Measurements from ENCODE around the gene HHATL.

Gene HHATL

DNA sequence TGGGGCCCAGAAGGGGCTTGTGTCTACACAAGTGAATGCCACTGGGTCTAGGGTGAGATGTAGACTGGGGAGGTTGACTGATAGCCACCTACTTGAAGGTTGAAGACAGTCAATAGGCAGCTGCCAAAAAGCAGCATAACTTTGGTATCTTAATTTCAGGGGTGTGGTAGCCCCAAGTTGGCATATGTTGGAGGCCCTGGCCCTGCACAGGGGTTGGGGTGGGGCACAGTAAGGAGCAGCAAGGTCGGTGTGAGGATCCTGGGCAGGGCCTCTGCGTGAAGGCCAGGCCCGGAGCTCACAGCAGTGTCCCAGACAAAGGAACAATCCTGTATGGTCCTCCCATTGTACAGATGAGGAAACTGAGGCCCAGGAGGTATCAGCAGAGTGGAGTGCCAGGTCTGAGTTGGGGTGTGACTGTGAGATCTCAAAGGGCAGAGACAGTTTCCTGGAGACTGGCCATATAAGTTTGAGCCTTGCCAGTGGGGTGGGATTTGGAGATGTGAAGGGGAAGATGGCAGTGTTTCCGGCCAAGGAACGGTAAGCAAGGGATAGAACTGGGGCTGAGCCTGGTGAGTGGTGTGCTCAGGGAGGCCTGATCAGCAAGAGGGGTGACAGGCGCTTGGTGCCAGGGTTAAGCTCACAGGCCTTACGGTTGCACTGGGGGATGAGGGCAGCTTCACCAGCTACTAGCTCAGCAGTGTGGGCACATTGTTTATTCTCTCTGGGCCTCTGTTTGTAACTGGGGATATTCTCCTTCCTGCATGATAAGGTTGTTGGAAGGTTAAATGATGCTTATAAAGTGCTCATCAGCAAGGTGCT is 15.6 kb downstream of the HHATL start:
- in situ Hi-C loops (cut with HindIII; ENCODE audit: low sequenced_read_pairs): no loop called here

DNA sequence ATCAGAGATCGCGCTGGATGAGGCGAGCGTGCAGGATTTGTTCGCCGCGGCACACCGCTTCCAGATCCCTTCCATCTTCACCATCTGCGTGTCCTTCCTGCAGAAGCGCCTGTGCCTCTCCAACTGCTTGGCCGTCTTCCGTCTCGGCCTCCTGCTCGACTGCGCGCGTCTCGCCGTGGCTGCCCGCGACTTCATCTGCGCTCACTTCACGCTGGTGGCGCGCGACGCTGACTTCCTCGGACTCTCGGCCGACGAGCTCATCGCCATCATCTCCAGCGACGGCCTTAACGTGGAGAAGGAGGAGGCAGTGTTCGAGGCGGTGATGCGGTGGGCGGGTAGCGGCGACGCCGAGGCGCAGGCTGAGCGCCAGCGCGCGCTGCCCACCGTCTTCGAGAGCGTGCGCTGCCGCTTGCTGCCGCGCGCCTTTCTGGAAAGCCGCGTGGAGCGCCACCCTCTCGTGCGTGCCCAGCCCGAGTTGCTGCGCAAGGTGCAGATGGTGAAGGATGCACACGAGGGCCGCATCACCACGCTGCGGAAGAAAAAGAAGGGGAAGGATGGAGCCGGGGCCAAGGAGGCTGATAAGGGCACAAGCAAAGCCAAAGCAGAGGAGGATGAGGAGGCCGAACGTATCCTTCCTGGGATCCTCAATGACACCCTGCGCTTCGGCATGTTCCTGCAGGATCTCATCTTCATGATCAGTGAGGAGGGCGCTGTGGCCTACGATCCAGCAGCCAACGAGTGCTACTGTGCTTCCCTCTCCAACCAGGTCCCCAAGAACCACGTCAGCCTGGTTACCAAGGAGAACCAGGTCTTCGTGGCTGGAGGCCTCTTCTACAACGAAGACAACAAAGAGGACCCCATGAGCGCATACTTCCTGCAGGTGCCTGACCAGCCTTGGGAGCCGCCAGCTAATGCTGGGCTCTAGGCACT is 16.4 kb downstream of the HHATL start:
- in situ Hi-C loops (cut with HindIII; ENCODE audit: low sequenced_read_pairs): no loop called here

DNA sequence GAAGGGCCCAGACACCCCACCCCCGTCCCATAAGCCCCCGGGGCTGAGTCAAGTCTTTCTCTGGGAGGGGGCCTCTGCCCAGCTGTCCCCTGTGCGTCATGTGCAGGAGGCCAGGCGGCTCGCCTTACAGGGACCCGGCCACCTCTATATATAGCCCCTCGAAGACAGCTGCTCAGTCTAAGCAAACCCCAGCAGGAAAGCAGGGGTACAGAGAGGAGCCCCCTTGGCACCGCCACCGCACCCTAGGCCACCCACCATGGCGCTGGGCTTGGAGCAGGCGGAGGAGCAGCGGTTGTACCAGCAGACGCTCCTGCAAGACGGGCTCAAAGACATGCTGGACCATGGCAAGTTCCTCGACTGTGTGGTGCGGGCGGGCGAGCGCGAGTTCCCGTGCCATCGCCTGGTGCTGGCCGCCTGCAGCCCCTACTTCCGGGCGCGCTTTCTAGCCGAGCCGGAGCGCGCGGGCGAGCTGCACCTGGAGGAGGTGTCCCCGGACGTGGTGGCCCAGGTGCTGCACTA is 17.2 kb downstream of the HHATL start, which contains the start of gene KLHL40:
Gene KLHL40, plus strand, starts transcription at position 175 of the 519 bp plus-strand sequence. Its CDS starts 82 bp downstream, at position 257.
- in situ Hi-C loops (cut with HindIII; ENCODE audit: low sequenced_read_pairs): no loop called here

DNA sequence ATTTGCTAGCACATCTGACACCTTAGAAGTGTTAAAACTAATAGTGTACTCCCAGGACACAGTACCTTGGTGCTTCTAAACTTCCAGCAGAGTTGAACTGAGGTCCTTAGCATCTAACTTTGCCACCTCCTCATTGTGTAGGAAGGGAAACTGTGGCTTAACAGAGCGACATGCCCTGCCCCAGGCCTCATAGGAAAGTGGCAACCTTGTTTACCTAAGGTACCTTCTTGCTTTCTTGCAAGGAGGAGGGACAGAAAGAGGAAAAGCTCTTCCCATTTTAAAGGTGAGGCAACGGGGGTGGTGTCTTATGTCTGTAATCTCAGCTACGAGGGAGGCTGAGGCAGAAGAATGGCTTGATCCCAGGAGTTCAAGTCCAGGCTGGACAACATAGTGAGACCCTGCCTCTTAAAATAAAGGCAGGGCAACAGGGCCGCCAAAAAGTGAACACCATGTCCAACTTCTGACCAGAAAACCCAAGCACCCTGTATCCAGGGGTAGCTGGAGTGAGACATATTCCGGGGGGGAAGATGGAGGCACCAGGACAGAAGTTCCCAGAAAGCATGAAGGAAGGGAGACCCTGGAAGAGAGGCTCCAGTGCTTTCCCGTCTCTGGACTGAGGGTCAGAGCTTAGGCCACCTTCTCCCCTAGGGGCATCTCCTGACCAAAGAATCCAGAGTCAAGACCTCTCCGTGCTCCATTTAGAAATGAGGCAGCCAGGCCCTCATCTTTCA is 17.8 kb downstream of the HHATL start:
- in situ Hi-C loops (cut with HindIII; ENCODE audit: low sequenced_read_pairs): no loop called here

DNA sequence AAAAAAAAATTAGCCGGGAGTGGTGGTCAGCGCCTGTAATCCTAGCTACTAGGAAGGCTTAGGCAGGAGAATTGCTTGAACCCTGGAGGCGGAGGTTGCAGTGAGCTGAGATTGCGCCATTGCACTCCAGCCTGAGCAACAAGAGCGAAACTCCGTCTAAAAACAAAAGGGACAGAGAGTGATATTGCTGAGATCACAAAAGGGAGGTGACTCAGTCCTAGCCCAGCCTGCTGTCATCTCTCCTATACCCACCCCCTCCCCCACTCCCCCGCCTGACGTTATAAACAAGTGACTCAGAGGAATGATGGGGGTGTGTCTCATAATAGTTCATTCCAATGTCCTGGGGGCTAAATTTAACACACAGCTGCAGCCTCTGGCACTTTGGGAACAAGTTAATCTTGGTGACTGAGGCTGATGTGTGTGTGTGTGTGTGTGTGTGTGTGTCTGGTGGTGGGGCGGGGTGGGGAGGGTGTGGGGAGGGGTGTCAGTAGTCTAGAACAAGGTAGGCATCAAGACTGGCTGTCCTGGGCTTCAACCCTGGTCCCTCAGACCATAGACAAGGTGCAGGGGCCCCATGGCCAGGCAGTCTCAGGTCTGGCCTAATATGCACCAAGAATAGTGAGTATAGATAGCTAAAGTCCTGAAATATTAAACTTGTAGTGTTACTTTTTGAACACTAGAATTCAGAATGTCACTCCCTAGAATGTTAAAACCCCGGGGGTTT is 18.6 kb downstream of the HHATL start:
- in situ Hi-C loops (cut with HindIII; ENCODE audit: low sequenced_read_pairs): no loop called here

DNA sequence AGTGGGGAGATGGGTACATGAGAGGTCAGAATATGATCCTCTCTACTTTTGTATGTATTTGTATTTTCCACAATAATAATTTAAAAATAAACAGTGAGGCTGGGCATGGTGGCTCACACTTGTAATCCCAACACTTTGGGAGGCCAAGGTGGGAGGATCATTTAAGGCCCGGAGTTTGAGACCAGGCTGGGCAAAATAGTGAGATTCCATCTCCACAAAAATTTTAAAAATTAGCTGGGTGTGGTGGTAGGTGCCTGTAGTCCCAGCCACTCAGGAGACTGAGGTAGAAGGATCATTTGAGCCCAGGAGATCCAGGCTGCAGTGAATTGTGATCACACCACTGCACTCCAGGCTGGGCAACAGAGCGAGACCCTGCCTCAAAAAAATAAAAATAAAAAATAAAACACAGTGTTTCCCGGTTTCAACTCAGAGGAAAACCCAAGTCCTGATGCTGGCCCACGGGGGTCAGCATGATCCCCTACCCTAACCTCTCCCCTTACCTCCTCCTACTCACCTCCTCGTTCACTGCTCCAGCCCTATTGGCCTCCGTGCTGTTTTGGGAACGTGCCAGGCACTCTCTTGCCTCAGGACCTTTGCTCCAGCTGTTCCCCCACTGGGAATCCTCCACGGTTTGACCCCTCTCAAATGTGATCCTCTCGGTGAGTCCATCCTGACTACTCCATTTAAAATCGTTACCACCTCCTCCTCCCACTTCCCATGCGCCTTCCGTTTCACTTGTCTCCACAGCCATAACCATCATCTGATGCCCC is 20.1 kb downstream of the HHATL start:
- in situ Hi-C loops (cut with HindIII; ENCODE audit: low sequenced_read_pairs): no loop called here

DNA sequence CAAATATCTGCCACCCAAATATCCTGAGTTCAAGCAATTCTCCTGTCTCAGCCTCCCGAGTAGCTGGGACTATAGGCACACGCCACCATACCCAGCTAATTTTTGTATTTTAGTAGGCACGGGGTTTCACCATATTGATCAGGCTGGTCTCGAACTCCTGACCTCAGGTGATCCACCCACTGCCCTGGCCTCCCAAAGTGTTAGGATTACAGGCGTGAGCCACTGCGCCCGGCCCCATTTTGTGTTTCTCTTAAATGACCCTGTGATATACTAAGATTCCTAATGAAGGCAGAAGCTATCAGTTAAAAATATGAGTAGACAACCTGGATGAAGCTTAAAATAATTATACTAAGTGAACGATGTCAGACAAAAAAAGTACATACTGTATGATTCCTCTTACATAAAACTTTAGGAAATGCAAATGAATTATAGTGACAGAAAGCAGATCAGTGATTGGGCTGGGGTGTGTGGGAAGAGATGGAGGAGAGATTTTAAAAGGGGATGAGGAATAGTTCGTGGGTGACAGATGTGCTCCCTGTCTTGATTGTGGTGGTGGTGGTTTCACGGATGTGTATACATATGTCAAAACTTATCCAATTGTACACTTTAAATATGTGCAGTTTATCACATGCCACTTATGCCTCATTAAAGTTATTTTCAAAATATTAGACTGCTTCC is 21.1 kb downstream of the HHATL start:
- in situ Hi-C loops (cut with HindIII; ENCODE audit: low sequenced_read_pairs): no loop called here

DNA sequence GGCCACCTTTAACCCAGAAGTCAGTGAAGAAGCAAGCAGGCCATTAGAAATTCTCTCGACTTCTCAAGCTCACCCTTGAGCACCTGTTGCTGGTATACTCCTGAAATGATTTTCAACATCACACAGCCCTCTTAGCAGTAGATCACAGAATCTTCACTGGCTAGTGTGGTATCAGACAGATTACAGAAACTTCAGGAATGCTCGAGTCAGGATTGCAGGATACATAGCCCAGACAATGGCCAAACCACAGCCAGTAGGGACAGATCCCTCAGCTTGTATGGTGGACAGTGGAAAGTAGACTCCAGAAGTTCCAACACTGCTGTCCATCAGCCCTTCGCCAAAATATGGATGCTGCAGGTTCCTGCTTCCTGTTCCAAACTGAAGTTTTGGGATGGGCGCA is 21.8 kb downstream of the HHATL start:
- in situ Hi-C loops (cut with HindIII; ENCODE audit: low sequenced_read_pairs): no loop called here

DNA sequence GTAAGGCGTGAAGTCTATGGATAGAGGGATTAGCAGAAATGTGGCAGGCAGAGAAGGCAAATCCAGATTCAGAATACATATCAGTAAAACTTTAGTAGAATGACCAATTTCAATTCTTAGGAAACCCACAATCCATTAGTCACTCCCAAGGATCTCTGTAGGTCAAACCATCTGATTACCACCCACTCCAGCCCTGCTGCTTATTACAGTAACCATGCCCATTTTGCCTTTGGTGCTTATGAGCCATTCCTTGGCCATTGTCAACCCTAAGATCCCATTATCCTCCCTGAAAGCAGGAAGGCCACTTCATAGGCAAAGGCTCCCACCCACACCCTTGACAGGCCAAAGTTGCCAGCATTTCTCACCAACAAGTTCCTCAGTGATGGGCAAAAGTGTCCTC is 22.3 kb downstream of the HHATL start:
- in situ Hi-C loops (cut with HindIII; ENCODE audit: low sequenced_read_pairs): no loop called here

DNA sequence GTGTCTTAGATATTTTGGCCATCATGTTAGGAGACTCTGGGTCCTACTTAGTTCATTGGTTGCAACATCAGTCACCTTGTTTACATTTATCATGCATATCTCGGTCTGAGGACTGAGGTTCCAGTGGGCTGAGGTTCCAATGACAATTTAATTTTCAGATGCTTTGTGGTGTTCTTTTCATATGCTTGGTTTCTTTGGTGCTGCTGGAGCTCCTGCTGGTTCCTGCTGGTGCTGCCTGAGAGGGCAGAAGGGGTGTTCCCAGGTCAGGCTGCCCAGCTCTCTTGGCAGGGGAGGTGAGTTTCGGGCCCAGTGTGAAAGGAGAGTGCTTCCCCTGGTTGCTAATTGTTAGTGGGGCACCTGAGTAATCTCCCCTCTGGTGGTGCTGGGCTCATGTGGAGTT is 24.2 kb downstream of the HHATL start:
- in situ Hi-C loops (cut with HindIII; ENCODE audit: low sequenced_read_pairs): no loop called here

DNA sequence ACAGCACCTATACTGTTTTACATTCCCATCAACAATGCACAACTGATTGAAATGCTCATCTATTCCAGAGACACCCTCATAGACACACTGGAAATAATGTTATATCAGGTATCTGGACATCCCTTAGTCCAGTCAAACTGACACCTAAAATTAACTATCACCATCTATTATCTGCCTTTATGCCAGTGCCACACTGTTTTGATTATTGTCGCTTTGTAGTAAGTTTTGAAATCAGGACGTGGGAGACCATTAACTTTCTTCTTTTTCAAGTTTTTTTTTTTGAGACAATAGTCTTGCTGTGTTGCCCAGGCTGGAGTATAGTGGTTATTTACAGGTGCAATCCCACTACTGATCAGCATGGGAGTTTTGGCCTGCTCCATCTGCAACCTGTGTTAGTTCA is 26.7 kb downstream of the HHATL start:
- in situ Hi-C loops (cut with HindIII; ENCODE audit: low sequenced_read_pairs): no loop called here

DNA sequence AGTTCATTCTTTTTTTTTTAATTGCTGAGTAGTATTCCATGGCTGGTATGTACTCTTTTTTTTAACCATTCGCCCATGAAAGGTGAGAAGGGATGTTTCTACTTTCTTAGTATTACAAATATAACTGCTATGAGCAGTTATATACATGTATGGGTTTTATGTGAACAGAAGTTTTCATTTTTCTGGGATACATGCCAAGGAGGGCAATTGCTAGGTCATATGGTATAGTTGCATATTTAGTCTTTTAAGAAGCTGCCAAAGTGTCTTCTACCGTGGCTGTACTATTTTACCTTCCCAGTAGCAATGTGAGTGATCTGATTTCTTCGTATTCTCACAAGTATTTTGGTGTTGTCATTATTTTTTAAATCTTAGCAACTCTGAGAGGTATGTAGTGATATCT is 28.5 kb downstream of the HHATL start:
- in situ Hi-C loops (cut with HindIII; ENCODE audit: low sequenced_read_pairs): no loop called here

DNA sequence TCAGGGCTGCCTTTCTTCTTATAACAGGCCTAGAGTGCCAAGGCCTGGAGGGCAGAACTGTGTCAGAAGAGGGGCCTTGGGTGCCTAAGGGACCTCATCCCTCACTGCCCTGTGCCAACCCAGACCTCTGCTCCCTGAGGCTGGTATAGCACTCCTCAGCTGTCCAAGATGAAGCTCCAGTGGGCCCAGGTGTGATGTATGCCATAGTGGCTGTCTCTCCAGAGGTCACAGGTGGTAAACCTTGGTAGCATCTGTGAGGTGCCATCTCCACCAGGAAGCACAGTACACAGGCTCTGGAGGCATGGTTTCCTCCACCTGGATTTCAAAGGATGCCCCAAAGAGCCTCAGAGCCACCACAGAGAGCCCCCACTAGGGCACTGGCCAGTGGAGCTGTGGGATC is 29.5 kb downstream of the HHATL start:
- in situ Hi-C loops (cut with HindIII; ENCODE audit: low sequenced_read_pairs): no loop called here

DNA sequence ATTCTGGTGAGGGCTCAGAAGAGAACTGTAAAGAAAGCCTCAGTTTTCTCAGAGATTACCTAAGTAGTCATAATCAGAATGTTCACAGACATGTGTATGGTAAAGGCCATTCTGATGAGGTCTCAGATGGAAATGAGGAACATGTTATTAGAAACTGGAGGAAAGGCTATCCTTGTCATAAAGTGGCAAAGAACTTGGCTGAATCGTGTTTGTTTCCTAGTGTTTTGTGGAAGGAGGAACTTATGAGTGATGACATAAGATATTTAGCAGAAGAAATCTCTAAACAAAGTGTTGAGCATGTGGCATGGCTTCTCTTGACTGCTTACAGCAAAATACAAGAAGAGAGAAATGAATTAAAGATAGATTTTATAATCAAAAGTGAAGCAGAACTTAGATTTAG is 30.1 kb downstream of the HHATL start:
- in situ Hi-C loops (cut with HindIII; ENCODE audit: low sequenced_read_pairs): no loop called here

DNA sequence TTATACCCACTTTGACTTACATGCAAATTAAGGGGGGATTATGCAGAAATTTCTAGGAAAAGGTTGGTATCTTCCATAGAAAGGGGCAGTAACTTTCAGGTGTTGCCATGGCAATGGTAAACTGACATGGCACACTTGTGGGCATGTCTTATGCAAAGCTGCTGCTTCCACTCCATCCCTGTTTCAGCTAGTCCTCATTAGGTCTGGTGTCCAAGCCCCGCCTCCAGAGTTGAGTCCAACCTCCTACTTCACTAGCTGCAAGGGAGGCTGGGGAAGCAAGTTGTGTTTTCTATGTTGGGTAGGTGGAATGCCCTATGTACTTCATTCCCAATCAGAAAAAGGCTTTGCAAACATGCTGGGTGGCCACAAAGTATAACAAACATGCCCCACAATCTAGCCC is 31.9 kb downstream of the HHATL start:
- in situ Hi-C loops (cut with HindIII; ENCODE audit: low sequenced_read_pairs): no loop called here

DNA sequence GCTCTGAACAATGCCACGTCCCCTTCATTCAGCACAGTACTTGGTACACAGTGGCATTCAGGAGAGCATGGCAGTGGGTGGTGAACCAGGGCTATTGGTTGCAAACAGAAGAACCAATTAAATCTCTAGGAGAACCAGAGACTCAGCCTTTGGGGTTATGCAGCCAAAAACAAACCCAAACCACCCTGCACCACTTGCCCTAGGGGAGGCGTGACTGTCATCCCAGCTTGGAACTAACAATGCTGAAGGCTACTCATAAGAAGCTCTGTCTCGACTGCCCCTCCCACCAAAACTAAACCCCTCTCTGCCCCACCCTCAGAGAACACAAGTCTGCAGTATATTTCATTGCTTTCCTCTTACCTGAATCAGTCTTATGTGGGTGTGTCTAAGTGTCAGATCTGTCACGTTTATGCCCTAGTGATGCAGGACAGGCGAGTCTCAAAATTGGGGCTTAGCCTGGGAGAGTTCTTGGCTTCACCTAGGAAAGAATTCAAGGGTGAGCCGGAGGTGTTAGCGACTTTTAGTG is 32.5 kb downstream of the HHATL start:
- in situ Hi-C loops (cut with HindIII; ENCODE audit: low sequenced_read_pairs): no loop called here

DNA sequence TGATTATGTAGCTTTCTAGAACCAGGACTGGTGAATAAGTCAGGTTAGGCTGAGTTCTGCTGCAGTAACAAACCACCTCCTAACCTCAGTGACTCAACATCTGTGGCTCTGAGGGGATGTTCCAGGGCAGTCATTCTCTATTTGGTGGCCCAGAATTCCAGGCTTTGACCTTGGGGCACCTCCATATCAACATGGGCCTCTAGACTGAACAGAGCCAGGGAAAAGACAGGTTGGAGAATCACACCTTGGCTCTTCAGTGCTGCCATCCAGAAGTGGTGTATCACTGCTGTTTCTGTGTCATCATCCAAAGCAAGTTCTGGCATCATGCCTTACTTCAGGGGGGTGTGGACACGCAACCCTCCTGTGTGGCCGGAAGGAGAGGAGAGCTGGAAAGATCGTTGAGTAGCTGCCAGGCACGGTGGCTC is 33.8 kb downstream of the HHATL start:
- in situ Hi-C loops (cut with HindIII; ENCODE audit: low sequenced_read_pairs): no loop called here

DNA sequence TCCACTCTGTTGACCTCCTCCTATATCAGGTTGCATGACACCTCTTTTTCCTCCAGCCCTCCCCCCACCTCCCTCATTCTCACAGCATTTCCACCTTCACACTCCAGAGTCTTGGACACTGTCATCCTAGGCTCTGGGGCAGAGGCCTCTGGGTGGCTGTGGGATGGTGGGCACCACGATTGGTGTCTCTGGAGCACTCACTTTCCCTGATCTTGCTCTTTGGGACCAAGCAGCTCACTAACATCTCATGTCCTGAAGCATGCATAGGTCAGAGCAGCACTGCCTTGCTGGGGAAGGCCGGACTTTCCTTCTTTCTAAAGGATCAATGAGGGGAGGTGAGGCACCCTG is 34.2 kb downstream of the HHATL start:
- in situ Hi-C loops (cut with HindIII; ENCODE audit: low sequenced_read_pairs): no loop called here

Data from endothelial cell of hepatic sinusoid (primary cell).